ENCODE measurements around the gene DRC7.
A peak's percentile ranks its signal among the peaks of the same experiment; 100 is the strongest.

The DRC7 gene

GRCh38 chr16:57648125-57648524, 46.5 kb upstream of the DRC7 start:
- no peak overlapping the region for H3K4me3 ChIP-seq (ENCODE audit: low read length)
- TF ChIP-seq, protein P1, sequence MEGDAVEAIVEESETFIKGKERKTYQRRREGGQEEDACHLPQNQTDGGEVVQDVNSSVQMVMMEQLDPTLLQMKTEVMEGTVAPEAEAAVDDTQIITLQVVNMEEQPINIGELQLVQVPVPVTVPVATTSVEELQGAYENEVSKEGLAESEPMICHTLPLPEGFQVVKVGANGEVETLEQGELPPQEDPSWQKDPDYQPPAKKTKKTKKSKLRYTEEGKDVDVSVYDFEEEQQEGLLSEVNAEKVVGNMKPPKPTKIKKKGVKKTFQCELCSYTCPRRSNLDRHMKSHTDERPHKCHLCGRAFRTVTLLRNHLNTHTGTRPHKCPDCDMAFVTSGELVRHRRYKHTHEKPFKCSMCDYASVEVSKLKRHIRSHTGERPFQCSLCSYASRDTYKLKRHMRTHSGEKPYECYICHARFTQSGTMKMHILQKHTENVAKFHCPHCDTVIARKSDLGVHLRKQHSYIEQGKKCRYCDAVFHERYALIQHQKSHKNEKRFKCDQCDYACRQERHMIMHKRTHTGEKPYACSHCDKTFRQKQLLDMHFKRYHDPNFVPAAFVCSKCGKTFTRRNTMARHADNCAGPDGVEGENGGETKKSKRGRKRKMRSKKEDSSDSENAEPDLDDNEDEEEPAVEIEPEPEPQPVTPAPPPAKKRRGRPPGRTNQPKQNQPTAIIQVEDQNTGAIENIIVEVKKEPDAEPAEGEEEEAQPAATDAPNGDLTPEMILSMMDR (conservative IDR thresholded peaks at IDR 0.05; ENCODE audit: low read length): no peak
- no peak for DNase-seq (ENCODE audit: low read depth)

DNA sequence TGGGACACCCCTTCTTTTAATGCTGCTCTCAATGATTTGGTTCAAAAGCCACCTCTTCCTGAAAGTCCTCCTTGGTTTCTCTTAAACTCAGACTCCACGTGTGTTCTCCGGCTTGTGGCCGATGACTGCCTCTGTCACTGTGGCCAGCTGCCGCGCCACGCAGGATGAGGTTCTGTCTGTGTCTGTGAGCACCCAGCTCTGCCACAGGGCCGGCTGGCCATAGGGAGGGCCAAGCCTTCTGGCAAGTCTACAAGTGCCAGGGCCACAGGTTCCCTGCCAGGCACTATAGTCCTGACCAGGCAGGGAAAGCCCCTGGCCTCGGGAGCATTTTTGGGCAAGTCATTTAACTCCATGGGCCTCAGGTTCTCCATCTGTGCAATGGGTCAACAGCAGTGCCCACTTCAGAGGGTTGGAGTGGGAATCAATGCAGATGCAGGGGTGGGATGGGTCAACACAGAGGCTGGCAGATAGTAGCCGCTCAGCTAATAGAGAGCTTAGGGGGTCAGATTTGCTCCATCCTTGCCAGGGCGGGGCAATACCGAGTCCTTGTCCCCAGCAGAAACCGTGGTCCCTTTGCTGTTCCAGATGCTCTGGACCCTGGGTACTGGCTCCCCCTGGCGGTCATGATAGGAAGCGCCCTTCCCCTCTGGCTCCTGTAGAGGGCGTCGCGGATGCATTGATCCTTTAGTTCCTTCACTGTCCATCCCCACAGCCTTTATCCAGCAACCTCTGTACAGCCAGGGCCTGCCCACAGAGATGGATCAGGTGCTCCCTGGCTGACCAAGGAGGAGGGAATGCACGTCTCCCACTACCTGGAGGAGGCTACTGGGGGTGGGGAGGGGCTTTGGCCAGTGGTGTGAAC, 45.8 kb upstream of the DRC7 start:
- TF ChIP-seq, protein P1 (conservative IDR thresholded peaks at IDR 0.05; ENCODE audit: low read length): peak; percentile 100
- H3K4me3 ChIP-seq (ENCODE audit: low read length): no peak overlapping the region
- peak; percentile 61 for DNase-seq (ENCODE audit: low read depth)

GRCh38 chr16:57649443-57649751, 45.2 kb upstream of the DRC7 start:
- TF ChIP-seq, protein P1 (conservative IDR thresholded peaks at IDR 0.05; ENCODE audit: low read length): no peak
- DNase-seq (ENCODE audit: low read depth): no peak
- H3K4me3 ChIP-seq (ENCODE audit: low read length): no peak overlapping the region

DNA sequence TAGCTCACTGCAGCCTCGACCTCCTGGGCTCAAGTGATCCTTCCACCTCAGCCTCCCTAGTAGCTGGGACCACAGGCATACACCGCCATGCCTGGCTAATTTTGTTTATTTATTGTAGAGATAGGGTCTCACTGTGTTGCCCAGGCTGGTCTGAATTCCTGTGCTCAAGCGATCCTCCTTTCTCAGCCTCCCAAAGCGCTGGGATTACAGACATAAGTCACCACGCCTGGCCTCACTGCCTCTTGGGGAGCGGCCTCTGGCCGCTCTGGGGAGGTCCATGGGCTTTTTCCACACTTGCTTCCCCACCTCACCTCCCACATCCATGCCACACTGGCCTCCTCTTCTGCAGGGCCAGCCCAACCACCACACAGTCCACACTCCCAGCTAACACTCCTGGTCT, 44.8 kb upstream of the DRC7 start:
- TF ChIP-seq, protein P1 (conservative IDR thresholded peaks at IDR 0.05; ENCODE audit: low read length): no peak
- no peak for DNase-seq (ENCODE audit: low read depth)

GRCh38 chr16:57651344-57652333, 43.0 kb upstream of the DRC7 start:
- no peak for DNase-seq (ENCODE audit: low read depth)
- no peak overlapping the region for H3K4me3 ChIP-seq (ENCODE audit: low read length)
- TF ChIP-seq, protein P1 (conservative IDR thresholded peaks at IDR 0.05; ENCODE audit: low read length): no peak

More for the DNA sequence above, 44.8 kb upstream of the DRC7 start:
- no peak overlapping the region for H3K4me3 ChIP-seq (ENCODE audit: low read length)

- TF ChIP-seq, protein P1 (conservative IDR thresholded peaks at IDR 0.05; ENCODE audit: low read length): no peak
- DNase-seq (ENCODE audit: low read depth): no peak
- no peak overlapping the region for H3K4me3 ChIP-seq (ENCODE audit: low read length)
Observed at GRCh38 chr16:57652695-57653471, 41.7 kb upstream of the DRC7 start.
